ENCODE measurements around the gene CHD9.

- no peak for TF ChIP-seq CTCF (IDR thresholded peaks at IDR 0.05; ENCODE audit: low read length)
- TF ChIP-seq EZH2 (optimal IDR thresholded peaks at IDR 0.05; ENCODE audit: low read depth, low read length), result no peak
- no peak for TF ChIP-seq EZH2phosphoT487 (IDR thresholded peaks at IDR 0.05; ENCODE audit: low read length)
Observed at GRCh38 chr16:53043428-53043831, 11.4 kb upstream of the CHD9 start.

Measured in MM.1S (cell line).